LNCAP (cell line): Measurements from ENCODE around the gene C21orf91.

Experiments used
- CTCF ChIP-seq: fragments of 450-650 bp; IDR thresholded peaks from 2 replicates; pipeline ENCODE4 v1.5.1; 2017; ENCODE audit warnings: mild to moderate bottlenecking

C21orf91 gene

GRCh38 chr21:17783003-17783402, 36.2 kb downstream of the C21orf91 start:
- no peak for TF ChIP-seq CTCF

- TF ChIP-seq CTCF = no peak
Measured at GRCh38 chr21:17782051-17782450, 37.1 kb downstream of the C21orf91 start.

GRCh38 chr21:17781524-17781923, 37.6 kb downstream of the C21orf91 start:
- TF ChIP-seq CTCF = no peak

- TF ChIP-seq CTCF = no peak
Measured at GRCh38 chr21:17780539-17780938, 38.6 kb downstream of the C21orf91 start.

- TF ChIP-seq CTCF = no peak
Measured at GRCh38 chr21:17779980-17780379, 39.2 kb downstream of the C21orf91 start.

GRCh38 chr21:17779496-17779895, 39.7 kb downstream of the C21orf91 start:
- TF ChIP-seq CTCF = no peak

- TF ChIP-seq CTCF = no peak
Measured at GRCh38 chr21:17777072-17777765, 41.9 kb downstream of the C21orf91 start.
